ENCODE data around the gene THSD4.
"Not testable (repeated sequence)": the region's sequence is repeated elsewhere in the genome, so short reads cannot be mapped to it uniquely, and the experiment has no call there.

Gene THSD4

DNA sequence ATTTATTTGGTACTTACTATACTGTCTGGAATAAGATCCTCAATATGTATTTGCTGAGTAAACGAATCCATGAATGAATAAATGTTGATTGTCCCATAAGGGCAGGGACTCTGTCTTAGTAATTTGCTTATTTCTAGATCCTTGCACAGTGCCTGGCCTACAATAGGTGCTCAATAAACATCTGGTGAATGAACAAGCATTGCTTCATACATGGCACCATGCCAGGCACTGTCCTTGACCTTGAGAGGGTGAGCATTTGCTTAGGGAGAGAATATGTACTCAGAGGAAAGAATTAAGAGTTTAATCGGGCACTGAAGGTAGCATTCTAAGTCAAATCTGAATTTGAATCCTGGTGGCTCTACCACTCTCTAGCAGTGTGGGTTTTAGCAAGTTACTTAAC, 282.1 kb downstream of the THSD4 start:
- DNase-seq, result peak; percentile 14

DNA sequence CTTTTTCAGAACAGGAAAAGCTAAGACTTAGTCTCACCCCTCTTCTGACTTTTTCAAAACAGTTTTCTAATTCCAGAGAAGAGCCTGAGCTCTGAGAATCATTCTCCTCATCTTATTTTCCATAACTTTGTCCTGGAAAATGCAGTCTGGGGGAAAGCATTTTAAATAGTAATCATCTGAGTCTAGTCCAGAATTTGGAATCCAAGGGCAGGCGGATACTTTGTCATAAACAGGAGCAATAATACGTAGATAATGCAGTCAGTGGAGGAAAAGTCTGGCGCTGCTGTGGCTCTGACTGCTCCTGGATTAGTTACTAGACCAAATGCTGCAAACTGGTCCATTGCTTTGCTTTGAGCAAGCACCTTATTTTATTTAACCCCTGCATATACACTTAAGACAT, 285.0 kb downstream of the THSD4 start:
- DNase-seq, result no peak

DNA sequence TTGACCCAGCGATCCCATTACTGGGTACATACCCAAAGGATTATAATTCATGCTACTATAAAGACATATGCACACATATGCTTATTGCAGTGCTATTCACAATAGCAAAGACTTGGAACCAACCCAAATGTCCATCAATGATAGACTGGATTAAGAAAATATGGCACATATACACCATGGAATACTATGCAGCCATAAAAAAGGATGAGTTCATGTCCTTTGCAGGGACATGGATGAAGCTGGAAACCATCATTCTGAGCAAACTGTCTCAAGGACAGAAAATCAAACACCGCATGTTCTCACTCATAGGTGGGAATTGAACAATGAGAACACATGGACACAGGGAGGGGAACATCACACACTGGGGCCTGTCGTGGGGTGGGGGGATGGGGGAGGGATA, 286.5 kb downstream of the THSD4 start:
- DNase-seq, result not testable (repeated sequence)

DNA sequence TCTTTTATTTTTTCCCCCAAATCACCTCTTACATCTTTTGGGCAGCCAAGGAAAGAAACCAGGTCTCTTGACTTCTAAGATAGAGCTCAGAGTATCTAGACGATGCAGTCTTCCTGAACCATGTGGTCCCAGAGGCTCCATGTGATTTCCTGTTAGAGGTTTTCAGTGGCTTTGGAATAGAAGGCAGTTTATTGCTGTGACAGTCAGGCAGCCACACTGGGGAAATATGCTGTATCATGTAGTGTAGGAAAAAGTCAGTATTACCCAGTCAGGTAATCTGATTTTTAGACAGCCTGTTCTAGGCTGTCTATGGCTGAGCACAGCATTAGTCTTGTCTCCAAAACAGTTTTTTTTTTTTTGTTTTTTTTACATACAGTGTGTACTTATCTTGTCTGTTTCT, 294.3 kb downstream of the THSD4 start:
- DNase-seq, result no peak

DNA sequence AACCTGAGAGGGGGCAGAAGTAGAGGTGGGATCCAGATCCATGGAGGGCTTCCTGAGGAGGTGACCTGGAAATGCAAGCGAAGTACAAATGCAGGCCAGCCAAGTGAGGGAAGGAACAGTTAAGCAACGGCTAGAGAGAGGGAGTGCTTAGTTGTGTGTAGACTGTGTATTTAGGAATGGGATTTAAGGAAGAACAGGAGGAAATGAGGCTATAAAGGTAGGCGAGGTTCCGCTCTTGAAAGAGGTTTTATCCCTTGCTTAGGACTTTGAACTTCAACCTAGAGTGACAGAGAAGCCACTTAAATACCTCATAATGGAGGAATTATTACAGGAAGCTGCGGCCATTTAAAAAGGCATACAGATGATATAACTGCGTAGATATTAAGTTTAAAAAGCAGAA, 295.1 kb downstream of the THSD4 start:
- no peak for DNase-seq

DNA sequence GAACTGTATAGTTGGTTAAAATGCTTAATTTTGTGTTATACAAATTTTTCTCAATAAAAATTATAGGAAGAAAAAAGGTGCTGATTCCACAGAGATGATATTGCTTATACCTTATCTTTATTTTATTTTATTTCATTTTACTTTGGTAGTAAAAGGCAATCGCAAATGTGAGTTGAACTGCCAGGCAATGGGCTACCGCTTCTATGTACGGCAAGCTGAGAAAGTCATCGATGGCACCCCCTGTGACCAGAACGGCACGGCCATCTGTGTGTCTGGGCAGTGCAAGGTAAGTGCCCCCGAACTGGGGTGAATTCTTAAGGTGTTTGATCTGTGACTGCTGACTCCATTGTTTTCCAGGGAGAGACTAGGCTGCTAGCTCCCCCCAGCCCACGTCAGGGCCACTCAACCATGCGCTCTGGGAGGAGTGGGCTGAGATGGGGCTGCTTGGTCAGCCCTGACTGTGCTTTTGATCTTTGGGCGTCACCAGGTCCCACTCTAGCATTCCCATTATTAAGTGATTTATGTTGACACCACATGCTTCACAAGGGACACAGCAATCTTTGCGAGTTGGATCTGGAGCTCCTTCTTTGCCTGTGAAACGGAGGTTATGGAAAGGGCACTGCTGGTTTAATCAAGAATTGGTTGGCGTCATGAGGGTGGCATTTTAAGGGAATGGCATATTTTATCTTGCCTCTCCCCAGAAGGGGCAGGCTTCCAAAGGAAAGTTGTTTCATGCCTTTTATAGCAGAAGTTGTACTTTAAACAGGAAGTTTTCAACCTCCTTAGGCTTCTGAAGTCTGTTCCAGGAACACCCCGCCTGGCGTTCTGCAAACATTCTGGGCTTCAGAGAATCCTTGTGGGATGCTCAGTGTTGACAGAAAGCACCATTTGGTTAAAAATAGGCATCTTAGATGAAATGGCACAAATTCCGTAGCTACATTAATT, 296.5 kb downstream of the THSD4 start:
- peak; percentile 12 for DNase-seq

DNA sequence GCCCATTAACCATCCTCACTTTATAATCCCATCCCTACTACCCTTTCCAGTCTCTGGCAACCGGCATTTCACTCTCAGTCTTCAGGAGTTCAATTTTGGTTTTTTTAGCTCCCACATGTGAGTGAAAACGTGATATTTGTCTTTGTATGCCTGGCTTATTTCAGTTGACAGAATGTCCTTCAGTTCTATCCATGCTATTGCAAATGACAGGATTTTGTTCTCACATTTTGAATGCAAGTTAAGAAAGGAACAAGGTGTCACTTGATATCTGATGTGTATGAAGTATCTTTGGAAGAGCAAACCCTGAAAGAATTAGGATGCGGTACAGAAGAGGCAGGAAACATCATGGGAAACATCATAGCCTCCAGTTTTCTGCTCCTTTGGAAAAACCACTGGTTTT, 298.1 kb downstream of the THSD4 start:
- no peak for DNase-seq

DNA sequence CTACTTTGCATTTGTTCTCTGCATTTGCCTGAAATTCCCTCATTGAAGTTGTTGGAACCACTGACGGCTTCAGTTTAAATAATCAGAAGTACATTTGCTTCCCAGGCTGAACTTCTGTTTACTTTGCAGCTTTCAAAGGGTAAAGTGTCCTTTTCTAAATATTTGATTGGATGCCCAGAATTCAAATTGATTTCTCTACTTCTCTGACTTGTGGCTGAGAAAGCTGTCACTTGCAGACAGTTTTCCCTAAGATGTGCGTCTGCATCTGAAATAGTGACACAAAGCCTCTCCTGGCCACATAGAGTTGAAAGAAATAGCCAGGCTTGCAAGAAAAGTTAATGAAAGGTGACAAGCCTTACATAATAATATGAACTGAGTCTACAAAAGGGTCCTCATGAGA, 299.6 kb downstream of the THSD4 start:
- DNase-seq, result no peak

DNA sequence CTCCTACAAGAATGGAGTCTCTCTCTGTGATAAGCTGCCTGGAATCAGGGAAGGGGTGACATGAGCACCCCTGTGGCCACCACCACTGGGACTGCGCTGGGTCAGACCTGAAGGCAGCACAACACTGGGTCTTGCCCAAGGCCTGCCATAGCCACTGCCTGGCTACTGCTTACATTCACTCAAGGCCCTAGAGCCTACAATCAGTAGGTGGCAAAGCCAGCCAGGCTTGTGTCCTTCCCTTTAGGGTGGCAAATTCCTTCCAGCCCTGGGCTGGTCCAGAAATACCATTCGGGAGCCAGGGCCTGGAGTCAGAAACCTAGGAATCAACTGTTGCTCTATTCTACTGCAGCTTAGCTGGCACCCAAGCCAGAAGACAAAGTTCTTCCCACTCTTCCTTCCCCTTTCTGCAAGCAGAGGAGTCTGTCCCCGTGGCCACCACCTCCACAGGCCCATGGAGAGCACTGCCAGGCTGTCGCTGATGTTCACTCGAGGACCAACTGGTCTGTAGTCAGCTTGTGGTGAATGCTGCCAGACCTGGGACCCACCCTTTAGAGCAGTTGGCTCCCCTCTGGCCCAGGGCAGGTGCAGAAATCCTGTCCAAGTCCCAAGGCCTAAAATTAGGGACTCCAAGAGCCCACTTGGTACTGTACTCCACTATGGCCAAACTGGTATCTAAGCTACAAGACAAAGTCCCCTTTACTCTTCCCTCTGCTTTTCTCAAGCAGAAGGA, 307.4 kb downstream of the THSD4 start:
- DNase-seq, result no peak

DNA sequence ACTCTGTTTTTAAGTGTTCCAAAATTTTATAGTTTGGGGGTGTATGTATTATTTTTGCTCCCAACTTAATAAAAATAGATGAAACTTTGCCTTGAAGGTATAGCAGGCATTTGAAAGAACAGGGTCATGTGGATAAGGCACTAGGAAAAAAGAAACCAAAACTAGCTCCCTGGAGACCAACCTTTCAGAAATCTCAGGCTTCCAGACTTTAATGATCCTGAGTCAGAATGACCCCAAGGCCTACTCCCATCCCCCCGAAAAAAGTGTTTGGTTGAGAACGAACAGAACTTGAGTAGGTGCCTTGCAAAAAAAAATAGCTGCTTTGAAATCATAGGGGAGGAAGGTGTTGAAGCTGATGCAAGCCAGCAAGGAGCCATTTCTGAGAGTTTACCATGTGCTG, 309.5 kb downstream of the THSD4 start:
- peak; percentile 37 for DNase-seq

DNA sequence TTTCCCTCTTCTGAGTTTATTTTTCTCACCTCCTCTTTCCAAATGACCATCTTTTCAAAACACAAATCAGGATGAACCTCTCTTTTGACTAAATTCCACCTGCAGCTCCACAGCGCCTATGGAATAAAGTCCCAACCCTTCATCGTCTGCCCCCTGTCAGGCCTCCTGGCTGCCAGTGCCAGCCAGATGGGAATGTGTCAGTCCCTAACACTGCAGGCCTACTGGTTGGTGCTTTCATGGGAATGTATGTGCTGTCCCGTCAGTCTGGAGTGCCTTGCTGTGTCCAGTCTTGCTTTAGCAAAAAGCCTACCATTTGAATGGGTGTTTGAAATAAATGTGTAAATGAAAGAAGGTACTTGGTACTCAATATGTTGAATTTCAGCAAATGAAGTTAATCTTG, 310.1 kb downstream of the THSD4 start:
- DNase-seq, result no peak

DNA sequence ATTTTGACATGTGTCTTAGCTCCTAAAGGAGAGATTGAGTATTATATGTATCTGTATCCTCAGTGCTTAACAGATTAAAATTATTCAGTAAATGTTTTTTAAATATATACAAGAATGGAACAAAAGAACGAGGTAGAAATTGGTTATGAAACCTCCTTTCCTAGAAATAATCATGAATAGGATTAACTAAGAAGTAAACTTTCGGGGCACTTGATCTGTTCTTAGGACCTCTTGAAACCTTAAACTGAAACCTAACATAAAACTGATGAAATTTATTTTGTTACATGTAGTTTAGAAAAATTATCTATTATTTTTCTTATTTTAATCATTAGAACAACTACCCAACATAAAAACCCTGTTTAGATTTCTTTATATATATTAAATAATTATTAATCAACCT, 311.5 kb downstream of the THSD4 start:
- DNase-seq, result no peak

DNA sequence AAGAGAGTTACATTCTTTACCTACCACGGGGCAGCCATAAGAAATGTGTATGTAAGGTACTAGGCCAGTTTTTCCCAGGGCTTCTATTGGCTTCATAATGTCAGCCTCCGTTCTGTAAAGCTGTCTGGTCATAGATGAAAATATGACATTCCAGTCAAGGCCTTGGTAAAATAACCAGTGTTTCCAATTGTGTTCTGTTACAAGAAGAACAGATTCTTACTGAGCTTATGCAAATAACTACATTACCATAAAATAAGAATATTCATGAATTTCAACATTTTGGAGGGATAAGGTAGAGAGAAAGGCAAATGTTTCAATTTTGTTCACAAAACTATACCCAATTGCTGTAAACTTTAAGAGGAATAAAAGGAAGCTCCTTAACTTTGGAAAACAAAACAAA, 315.5 kb downstream of the THSD4 start:
- no peak for DNase-seq

DNA sequence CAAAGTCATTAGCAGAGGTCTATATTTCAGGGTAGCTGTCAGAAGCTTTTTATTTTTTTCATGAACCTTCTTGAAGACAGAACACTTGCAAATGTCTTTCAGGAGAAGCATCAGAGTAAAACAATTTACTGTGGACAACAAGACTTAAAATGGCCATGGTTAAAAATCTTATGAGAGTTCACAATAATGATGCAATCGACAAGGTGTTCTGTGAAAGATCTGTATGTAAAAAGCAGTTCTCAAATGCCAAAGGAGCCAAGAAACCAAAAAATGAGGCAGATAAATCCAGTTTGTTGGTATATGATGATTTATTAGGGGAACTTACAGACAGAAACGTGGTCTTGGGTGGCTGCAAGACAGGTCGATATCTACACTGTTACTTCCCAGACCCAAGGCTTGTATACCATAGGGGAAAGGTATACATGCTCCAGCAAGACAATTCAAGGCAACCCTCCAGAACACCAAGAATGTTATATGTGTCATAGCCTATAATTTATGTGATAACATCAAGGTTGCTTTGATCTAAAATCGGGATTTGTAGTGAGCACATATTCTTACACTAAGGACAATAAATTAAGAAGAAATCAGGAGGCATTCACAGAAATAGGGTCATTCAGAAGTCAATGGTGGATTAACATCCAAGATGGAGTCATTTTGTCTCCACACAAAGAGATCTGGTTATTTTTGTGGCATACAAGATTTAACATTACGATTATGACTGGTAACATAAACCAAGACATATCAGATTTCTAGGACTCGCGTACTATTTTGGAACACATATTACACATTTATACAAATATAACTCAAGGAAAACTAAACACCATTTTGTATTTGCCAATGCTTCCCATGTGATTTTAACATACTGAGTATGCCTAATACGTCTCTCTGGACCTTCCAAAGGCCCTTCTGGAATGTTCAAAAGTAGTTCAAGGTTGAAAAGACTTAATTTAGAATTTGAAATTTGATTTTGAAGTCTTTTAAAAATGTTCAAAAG, 316.4 kb downstream of the THSD4 start:
- DNase-seq, result no peak

DNA sequence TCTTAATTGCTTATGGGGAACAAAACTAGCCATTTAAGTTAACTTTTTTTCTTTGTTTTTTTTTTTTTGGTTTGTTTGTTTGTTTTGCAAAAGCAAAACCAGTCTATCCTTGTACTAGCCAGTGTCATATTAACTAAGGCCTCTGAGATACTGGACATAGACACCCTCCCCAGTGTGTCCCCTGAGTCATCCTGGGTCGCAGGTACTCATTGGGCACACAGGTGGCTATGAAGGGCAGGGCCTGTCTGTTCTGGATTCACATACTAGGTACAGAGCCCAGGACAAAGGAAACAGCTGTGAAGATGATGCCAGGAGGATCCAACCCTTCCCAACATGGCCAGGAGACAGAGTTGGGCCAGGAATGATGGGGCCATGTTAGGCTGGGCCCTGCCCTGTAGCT, 318.1 kb downstream of the THSD4 start:
- DNase-seq, result no peak

DNA sequence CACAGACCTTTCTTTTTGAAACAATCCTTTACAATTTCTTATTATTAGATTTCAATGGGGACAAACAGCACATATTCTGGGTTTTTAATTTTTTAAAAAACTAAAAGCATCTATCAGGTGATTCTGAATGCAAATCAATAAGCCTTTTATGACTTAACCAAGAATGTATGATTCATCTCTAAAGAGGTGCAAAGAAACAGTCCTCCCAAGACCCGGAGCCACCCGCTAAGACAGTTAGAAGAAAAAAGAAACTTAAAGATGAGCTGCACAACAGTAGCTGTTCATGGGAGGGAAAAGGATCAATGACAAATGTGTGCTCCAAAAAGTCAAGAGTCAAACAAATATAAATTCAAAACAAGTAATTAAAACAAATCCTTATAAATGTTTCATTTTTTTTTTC, 319.5 kb downstream of the THSD4 start:
- no peak for DNase-seq

DNA sequence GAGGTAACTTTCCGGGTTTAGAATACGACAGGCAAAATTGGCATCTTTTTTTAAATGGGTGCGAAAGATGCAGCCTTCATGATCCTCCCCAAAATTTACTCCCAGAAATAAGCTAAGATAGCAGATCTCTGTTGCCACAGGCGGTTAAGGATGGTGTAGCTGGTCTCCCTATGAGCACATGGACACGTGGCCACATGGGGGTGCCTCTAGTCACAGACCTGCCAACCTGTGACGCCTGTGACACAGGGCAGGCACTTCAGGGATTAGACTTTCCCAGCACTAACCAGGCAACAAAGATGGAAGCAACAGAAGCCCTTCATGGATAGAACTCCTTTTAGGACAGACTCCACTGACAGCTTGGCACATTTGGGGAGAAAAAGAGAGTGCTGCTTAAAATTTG, 320.3 kb downstream of the THSD4 start:
- DNase-seq, result no peak

DNA sequence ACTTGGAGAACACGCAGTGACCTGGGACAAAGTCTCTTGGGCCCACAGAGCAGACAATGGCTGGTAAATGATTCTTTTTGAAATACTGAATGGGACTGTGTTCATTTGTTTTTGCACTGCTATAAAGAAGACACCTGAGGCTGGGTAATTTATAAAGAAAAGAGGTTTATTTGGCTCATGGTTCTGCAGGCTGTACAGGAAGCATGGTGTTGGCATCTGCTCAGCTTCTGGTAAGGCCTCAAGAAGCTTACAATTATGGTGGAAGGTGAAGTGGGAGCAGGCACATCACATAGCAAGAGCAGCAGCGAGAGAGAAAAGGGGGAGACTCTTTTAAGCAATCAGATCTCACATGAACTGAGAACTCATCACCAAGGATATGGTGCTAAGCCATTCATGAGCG, 321.6 kb downstream of the THSD4 start:
- no peak for DNase-seq

DNA sequence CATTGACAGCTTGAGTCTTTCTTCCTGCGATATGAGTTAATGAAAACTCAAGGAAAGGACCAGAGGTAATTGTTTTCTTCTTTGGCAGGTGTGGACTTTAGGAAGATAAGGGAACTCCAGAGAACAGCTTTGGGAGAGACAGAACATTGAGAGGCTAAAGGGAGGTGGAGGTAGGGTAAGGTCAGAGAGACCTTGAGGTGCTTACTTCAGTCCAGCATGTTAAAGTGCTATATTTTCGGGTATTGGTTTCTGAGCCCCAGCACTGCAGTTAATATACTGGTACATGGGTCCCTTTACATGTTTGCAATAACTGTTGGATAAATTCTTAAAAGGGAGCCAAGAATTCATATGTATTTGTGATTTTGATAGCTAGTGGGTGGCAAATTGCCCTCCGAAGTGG, 322.1 kb downstream of the THSD4 start:
- no peak for DNase-seq

DNA sequence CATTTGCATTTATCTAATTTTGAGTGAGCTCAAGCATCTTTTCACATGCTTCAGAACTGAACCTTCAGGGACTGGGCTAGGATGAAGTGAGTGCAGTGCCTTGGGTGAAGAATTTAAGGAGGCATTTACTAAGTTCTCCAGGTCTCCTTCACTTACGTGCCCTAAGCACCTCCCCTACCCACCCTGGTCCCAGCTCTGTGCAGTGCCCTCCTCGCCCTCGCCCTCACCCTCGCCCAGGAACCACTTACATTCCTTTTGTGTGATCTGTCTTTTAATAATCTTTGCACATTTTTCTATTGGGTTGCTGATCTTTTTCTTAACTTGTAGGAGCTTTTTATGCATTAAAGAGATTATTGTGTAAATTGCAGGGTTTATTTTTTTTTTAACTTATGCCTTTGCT, 322.6 kb downstream of the THSD4 start:
- DNase-seq, result no peak

DNA sequence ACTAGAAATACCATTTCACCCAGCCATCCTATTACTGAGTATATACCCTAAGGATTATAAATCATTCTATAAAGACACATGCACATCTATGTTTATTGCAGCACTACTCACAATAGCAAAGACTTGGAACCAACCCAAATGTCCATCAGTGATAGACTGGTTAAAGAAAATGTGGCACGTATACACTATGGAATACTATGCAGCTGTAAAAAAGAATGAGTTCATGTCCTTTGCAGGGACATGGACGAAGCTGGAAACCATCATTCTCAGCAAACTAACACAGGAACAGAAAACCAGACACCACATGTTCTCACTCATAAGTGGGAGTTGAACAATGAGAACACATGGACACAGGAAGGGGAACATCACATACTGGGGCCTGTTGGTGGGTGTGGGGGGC, 324.2 kb downstream of the THSD4 start:
- DNase-seq, result not testable (repeated sequence)

DNA sequence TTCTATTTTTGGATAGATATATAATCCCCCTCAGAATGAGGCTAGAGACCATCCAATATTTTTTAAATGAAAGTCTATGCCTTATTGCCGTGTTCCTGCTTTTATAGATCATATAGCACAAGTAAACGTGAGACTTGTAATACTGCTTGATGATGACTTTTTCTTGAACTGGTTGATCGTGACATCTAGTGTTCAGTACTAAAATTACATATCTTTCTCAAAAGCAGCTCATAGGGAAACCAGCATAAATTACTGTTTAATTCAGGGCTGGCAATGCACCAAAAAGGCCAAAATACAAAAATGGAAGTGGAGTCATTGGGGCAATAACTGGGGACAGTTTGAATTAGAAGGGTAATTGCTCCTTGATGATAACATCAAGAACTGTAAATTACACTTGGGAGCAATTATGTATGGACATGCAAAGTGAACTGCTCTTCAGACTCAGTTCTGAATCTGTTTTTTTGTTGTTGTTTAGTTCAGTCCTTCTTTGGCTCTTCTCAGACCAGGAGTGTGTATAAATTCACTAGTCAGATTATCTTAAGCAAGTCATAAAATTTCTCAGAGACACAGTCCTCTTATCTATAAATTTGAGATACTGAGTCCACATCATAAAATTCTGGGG, 325.3 kb downstream of the THSD4 start:
- peak; percentile 68 for DNase-seq

DNA sequence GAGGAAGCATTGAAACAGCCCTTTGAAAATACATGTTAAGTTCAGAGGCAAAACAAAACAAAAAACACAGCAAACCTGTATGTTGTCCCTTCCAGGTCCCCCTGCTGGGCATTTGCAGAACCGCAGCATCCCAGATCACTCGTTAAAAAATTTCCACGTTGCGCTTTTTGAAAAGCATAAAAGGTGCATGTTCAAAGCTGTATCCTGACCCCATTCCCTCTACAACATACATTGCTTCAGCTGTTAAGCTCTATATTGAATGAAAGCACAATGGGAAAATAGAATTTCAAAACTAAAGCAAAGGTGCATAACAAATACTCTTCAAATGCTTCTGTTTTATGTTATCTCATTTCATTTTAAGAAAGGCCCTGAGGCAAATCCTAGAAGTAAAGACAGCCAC, 328.3 kb downstream of the THSD4 start:
- peak; percentile 44 for DNase-seq
